Kidney capillary endothelial cell (primary cell): ENCODE measurements around the gene PADI2.
A peak's percentile ranks its signal among the peaks of the same experiment; 100 is the strongest.

Experiments used
- DNase-seq: peaks from one replicate; pipeline ENCODE4 v3.0.0-alpha.2; 2018; ENCODE audit warnings: low spot score

PADI2 gene

DNA sequence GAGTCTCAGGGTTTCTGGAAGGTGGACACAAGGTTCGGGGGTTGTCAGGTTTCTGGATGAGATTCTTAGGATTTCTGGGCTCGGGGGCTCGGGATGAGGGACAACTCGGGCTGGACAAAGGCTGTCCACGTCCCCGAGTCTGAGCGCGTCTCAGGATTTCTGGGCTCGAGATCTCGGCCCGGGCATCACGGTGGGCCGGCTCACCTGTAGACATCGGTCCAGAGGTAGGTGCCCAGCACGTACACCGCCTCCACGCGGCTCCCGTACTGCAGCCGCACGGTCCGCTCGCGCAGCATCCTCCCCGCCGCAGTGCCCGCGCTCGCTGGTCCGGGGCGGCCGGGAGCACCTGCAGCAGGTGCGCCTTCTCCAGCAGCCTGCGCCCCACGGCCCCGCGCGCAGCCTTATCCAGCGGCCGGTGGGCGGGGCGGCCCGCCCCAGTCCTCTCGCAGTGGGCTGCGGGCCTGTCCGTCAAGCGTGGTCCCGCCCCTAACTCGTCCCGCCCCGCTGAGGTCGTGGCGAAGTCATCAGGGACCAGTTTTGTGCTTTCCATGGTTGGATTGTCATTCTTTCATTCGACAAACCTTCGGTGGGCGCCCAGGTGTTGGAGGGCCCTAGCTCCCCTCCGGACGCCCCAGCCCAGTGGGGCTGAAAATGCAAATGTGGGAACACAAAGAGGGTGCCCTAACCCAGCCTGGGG, at the start of gene PADI2:
Gene PADI2 (minus strand): TSS at position 376 of the 697 bp plus-strand sequence. CDS start 80 bp downstream, at position 296.
- peak; percentile 33 for DNase-seq

DNA sequence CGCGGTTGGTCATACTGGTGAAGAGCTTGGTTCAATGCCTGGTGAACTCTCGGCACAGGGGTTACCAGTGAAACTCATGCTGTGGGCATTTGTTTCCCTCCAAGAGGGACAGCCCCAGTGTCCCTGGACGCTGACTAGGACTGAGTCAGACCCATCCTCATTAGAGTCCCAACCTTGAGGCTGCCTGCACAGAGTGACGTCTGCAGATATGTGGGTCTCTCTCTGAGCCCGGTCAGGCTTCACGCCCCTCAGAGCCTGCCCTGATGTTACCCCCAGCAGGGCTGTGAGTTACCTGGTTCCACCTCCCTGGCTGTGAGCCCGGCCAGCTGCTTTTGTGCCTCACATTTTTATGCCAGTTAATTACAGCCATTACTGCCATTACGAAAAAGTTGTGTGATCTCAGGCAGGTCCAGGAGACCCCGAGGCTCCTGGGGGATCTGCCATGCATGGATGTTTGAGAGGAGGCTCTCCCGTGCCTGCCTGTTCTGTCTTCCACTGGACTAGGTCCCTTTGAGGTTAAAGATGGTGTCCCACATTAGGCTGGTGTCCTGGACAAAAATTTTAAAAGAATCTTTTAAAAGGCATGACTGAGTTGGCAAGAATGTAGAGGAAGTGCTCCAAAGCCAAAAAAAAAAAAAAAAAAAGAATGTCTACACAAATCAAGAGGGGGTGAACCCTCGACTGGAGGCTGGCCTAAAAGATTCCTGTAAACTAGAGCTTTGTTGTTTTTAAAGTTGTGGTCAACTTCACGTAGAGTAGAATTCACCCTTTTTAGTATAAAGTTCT, 49.0 kb upstream of the PADI2 start:
- no peak for DNase-seq

DNA sequence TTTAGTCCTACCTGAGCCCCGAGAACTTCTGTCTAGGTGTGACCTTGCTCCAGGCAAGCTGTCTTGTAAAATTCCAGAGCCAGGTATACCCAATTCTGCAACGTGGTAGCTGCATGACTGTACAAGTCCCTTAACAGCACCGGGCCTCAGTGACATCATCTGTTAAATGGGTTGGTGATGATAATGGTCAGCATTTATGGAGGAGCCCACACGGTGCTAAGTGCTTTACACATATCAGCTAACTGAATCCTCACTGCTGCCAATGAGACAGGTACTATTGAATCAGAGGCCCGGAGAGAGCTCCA, 48.5 kb upstream of the PADI2 start:
- DNase-seq, result no peak

DNA sequence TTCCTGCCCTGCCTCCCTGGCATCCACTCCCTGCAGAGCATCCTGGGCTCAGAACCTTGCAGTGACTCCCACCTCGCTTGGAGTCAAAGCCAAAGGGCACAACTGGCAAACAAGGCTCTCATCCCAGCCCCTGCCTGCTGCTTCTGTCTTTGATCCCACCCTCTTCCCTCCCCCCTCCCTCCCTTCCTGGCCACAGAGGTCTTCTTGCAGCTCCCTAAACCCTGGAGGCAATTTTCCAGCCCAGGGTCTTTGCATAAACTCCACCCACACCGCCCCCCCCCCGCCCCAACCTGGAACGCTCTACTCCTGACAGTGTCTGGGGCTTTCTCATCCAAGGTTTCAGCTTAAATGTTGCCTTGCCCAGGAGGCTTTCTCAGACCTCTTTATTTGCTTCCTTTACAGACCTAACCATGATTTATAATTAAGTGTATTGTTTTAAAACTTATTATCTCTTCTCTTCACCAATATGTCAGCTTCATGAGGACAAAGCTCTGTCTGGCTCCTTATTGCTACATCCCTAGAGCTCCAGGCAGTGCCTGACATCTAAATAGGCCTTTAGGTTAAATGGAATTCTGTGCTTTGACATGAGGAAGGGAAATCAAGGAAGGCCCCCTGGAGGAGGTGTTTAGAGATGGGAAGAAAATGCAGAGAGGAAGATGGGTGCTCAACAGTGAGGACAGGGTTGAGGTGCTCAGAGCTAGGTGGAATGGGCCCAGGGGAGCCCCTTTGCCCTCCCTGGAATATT, 48.0 kb upstream of the PADI2 start:
- no peak for DNase-seq

DNA sequence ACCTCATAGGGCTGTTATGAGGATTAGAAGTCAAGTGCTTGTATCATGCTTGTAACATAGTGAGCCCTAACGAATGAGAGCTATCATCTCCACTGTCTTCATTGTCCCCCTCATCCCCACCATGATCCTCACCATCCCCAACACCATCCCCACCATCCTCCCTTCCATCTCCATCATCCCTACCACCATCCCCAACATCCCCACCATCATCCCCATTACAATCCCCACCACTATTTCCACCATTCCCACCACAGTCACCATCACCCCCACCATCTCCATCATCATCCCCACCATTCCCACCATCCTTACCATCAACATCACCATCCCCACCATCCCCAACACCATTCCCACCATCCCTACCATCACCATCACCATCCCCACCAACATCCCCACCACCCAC, 46.6 kb upstream of the PADI2 start:
- no peak for DNase-seq

DNA sequence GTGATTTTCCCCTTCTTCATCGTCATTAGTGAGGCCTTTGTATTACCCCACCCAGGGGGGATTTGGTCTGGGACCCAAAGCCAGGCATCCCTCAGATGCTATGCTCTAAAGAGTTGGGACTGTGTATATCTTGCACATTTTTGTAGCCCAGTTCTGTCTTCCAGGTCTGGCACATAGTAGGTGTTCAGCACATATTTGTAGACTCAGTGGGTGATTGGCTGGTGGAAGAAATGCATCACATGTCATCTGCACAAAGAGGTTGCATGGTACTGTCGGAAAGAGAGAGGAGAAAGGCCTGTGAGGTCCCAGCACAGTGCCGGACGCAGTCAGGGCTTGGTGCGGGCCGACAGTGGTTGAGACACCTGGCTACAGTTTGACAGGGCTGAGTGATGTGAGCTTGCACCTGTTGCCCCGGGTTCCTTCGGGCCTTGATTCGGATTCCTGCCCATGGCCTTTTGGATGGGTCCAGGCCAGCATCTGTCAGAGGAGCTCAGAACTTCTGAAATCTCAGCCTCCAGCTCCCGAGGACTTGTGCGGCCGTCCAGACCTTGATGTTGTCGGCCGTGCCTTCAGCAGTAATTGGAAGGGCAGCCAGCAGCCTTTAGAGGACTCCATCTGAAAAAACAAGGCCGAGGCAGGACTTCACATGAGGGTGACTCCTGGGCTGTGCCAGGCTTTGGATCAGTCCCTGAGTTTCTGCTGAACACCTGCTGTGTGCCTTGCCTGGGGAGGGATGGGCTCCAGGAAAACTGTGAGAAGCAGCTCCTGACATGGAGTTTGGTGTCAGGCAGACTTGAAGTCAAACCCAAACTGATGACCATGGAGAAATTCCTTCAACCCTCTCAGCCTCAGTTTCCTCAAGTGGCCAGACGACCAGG, 44.8 kb upstream of the PADI2 start:
- DNase-seq, result no peak

DNA sequence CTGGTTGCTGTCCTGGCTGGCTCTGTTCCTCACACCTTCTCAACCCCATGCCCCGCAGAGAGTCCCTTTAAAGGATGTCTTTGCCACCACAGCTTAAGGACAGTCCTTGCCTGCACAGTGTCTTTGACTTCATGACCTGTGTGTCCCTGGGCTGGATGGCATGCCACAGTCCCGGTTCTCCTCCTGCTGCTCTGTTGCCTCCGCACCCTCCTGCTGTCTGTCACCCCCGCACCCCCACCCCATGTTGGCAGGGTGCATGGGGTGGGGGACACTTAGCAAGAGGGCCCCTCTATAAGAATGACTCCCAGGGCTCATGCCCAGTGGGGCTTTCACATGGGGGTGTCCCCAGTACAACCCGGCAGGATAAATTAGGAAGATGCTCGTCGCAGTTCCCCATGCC, 44.1 kb upstream of the PADI2 start:
- no peak for DNase-seq

DNA sequence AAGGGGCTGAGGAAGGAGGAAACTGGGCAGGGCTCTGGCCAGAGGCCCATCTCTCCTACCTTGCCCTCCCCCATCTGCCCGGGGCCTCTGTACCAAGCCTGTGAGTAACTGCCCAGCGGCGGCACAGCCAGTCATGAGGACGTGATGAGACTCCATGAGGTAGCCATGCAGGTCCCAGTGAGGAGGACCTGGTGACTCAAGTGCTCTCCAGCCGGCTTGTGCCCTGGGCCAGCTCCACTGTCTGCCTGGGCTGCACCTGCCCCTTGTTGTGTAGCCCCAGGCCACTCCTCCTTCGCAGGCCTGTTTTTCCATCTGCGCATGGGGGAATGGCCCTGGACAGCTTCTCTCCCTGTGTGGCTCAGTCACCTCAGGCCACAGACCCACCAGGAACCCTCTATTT, 43.7 kb upstream of the PADI2 start:
- DNase-seq, result no peak

DNA sequence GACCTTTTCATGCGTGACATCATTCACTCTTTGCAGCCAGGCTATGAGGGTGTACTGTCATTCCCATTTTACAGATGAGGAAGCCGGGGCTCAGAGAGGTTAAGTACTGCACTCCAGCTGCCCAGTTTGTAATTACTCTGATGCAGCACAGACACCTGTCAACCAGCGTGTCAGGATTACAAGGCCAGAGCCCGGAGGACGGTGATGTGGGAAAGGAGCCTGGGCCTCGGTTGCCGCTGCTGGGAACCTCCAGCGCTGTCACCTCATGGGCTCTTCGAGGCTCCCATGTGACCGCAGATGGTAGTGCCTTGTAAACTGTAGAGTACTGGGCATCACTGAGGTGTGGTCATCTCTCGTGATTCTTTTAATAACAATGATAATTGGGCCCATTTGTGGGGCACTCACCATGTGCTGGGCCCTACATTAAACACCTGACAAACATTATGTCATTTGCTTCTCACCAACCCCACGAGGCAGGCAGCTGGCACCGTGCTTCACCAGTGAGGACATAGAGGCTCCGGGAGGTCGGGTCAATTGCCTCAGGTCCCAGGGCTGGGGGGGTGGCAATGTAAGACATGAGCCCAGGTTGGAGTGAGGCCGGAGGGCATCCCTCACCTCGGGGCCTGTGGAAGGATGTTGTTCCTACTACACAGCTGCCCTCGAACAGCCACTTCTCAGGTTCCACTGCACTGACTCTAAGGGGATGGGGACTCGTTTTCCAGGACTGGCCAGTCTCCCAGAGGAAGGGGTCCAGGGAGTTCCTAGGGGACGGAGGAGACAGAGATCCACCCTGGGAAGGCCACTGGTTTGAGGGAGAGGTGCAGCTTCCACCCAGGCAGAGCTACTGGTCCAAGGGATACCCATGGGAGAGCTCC, 42.9 kb upstream of the PADI2 start:
- no peak for DNase-seq

DNA sequence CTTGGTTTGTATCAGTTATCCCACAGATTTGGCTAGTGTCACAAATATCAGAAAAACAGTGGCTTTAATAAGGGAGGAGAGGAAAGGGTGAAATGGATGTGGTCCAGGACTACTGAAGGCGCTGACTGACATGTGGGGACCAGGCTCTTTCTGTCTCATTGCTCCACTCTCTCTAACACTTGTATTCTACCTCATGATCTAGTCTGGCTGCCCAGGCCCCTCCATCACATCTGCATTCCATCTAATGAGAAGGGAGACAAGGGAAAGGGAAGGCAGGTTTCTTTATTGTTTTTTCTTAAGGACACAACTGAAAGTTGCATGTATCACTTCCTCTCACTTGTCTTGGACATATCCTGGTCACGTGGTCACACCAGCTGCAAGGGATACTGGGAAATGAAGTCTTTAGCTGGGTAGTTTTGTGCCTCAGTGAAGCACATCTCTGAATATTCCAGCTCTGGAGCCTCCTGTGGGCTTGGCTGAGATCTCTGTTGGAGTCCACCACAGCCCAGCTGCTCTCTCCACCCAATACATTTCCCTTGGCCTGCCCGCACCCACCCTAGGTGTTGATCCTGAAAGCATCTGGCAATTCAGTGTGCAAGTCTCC, 42.0 kb upstream of the PADI2 start:
- peak; percentile 12 for DNase-seq

DNA sequence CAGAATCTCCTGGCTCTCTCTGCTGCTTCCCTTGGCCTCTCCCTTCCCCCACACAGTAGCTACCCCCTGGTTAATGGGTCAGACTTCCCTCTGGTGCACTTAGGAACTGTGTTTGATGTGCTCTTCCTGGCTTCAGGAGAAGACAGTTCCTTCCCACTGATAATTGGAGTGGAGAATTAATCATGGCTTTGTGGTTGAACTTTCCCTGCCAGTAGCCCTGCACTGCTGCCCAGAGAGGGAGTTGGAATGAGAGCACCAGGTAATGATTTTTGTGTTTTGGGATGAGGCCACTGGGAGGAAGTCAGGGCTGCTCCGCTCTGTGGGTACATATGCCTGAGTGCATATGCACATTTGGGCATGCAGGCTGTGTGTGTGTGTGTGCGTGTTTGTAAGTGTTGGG, 39.7 kb upstream of the PADI2 start:
- DNase-seq, result no peak

DNA sequence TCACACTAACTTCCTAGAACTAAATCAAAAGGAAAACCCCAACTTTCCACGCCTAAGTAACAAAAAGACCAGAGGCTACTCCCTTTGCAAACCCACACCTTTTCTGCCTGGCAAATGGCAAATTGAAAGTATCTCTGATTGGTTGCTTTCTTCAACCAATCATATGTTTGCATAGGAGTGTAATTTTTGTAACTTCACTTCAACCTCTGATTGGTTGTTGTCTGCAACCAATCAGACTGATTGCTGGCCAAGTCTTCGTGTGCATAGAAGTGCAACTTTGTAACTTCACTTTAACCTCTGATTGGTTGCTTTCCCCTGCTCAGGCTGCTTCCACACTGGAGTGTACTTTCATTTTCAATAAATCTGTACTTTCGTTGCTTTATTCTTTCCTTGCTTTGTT, 36.9 kb upstream of the PADI2 start:
- DNase-seq, result no peak

DNA sequence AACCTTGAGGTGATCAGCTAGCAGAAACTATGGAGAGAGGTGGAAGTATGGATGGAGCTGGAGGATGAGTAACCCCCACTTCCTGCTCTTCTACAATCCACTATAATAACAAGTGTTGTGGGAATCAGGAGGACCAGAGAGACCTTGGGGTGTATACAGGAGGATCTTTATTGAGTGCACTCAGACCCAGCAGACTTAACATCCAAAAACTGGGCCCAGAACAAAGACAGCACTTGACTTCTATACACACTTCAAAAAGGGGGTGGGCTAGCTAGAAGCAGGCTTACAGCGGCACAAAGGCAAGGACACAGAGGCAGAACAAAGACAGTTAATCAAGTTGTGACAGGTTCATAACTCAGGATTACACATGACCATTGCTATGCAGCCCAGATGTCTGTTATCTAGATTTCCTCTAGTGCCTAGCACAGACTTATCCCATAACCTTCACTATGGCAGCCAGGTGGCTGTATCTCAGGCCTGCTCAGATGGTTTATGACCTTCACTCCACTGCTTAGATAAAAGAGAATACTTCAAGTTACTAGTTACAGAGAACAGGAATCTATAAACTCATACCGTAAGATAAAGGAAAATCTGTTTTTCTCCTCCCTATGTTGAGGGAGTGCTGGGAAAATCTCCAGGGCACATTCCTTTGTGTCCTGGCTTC, 36.1 kb upstream of the PADI2 start:
- DNase-seq, result no peak

DNA sequence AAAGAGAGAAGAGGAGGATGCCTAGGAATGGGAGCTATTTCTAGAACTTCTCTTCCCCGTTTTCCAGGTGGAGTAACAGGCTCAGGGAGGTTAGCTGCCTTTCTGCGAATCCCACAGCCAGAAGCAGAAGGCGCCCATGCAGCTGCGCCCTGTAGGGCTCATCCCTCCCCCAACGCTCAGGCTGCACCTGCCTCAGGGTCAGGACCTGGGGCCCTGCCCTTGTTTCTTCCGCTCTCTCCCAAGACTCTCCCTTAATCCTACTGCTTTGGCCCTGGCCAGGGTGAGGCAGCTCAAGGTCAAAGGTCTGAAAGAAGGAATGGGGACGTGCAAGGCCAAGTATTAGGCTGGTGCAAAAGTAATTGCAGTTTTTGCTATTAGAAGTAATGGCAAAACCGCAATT, 30.5 kb upstream of the PADI2 start:
- DNase-seq, result no peak

DNA sequence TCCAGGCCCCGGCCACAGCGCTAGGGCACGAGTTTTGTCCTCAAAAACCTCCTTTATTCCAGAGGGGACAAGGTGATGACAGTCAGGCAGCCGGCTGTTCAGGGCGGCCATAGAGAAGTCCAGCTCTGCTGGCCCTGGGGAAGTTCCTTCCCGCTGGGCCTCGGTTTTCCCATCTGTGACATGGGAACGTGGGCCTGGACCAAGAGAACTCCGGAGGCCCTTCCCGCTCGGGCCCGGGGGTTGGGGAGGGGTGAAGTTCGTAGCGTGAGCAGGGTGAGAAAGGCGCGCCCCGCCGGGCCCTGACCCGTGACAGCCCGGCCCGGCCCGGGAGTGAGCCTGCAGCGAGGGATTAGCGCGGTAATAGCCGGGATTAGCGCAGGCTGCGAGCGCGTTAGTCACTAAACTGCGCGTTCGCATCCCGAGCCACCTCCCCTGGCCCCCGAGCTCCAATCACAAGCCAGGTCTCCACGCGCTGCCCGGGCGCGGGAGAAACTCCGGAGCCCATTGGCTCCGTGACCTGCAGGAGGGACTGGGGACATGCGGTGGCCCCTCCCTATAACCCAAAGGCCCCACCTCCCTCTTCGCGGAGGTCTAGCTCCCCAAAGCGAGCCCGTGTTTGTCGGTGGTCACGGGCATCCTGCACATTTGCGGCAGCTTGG, 29.8 kb upstream of the PADI2 start:
- DNase-seq, result no peak

DNA sequence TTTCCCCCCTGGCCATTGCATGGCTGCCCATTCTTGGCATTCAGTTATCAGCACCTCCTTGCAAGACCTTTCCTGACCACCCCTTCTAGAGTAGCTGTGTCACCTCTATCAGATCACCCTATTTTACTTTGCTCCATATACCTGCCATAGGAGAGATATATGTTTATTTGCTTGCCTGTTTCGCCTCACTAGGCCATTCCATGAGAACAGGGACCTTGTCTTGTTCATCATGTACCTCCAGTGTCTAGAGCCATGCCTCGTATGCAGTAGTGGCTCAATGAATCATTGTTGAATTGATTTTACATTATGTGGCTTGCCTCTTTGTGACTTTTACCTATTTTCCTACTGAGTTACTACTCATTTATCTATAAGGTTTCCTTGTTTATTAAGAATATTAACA, 26.4 kb upstream of the PADI2 start:
- DNase-seq, result no peak

DNA sequence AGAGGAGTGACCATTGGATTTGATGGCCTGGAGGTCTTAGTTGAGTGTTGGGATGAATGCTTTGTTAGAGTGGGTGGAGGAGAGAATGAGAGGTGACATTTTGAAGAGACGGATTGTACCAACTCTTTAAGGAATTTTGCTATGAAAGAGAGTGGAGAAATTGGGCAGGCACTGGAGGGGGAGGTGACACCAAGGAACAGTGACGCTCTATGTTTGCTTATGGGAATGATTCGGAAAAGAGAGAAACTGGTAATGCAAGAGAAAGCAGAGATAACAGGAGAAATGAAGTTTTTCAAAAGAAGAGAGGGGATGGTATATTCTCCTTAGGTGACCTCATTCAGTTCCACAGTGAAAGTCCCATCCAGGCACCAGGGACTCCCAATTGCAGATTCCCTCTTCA, 24.5 kb upstream of the PADI2 start:
- no peak for DNase-seq

DNA sequence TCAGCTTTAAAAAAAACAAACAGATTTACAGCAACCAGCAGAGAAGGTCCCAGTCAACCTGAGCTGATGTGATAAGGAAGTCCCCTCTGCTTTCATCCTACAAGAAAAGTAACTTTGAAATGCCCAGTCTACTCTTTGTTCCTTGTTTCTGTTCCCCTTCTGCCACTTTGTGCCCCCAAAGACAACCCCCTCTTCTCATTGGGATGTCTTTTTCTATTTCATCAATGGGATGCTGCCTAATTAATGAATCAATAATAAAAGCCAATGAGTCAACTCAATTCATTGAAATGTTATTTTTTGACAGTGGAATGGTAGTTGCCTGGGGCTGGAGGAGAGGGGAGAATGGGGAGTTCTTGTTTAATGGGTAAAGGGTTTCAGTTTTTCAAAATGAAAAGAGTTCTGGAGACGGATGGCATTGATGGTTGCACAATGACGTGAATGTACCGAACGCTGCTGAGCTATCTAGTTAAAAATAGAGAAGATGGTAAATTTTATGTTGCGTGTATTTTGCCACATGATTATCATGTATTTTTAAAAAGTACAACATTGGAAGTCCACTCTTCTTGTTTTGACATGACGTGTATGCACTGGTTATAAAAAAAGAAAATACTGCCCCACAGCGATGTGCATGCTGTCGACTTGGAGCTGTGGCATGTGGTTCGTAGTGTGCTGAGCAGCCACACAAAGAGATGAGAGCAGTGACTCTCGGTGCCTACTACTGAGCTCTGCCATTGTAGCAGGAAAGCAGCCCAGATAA, 22.4 kb upstream of the PADI2 start:
- no peak for DNase-seq

DNA sequence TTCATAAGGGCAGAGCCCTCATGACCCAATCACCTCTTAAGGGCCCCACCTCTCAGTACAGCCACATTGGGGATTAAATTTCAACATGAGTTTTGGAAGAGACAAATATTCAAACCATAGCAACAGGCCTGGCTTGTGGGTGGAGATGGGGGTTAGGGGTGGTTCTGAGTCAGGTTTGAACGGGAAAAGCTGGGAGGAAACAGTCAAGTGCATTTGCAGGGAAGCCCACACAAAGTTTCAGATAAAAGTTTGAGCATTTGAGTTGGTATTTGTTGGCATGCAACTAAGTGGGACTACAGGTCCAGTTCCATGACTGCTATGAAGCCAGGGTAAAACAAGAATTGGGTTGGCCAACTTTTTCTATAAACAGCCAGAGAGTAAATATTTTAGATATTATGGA, 21.0 kb upstream of the PADI2 start:
- no peak for DNase-seq
